ENCODE data around the gene COL6A5. TPM values are rescaled to one million over a fixed set of nuclear protein-coding genes. Genes with fewer than 3 reads are reported as not detected.

Gene COL6A5
- total and polyA plus RNA-seq, 2 donors (not counting 3 experiments of a cell fraction or from before 2014, with no cell fraction given) = not detected

DNA sequence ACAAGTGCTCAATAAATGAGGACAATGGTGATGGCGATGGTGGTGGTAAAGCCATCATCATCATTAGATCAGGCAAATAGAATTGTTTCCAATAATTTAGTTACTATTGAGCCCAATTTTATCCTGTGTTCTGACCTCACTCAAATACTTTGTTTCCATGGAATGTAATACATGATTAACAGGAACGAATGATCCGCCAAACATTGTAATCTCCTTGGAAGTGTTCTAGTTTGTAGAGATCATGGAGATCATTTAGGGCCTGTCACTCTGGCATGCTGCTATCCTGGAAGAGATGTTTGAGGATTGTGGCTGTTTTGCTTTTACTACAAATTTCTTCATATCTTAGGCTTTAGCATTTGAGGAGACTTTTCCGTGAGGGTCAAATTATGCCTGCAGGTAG, 174.3 kb downstream of the COL6A5 start:
- BruUV-seq (replicated peaks) = no TSS peak
- TF ChIP-seq, protein P1, sequence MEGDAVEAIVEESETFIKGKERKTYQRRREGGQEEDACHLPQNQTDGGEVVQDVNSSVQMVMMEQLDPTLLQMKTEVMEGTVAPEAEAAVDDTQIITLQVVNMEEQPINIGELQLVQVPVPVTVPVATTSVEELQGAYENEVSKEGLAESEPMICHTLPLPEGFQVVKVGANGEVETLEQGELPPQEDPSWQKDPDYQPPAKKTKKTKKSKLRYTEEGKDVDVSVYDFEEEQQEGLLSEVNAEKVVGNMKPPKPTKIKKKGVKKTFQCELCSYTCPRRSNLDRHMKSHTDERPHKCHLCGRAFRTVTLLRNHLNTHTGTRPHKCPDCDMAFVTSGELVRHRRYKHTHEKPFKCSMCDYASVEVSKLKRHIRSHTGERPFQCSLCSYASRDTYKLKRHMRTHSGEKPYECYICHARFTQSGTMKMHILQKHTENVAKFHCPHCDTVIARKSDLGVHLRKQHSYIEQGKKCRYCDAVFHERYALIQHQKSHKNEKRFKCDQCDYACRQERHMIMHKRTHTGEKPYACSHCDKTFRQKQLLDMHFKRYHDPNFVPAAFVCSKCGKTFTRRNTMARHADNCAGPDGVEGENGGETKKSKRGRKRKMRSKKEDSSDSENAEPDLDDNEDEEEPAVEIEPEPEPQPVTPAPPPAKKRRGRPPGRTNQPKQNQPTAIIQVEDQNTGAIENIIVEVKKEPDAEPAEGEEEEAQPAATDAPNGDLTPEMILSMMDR (IDR thresholded peaks at IDR 0.05; ENCODE audit: extremely low read depth in 1 of 2, insufficient read depth in 1 of 2, low read depth in 1 of 2, low read length in 2 of 2) = no peak
- TF ChIP-seq, protein P2, sequence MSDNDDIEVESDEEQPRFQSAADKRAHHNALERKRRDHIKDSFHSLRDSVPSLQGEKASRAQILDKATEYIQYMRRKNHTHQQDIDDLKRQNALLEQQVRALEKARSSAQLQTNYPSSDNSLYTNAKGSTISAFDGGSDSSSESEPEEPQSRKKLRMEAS (IDR thresholded peaks at IDR 0.05; ENCODE audit: insufficient read depth, insufficient read length) = no peak
- TF ChIP-seq POLR2AphosphoS5 (IDR thresholded peaks at IDR 0.05; ENCODE audit: insufficient read depth, low read depth, low read length) = no peak
- TF ChIP-seq JUN (IDR thresholded peaks at IDR 0.05; ENCODE audit: borderline replicate concordance, insufficient read depth, insufficient read length, low read depth) = no peak
- no peak for TF ChIP-seq GATA2 (IDR thresholded peaks at IDR 0.05; ENCODE audit: insufficient read depth, insufficient read length, low read depth, low read length)
- no peak for TF ChIP-seq MYC (IDR thresholded peaks at IDR 0.05; ENCODE audit: low read depth, low read length)
- TF ChIP-seq FOS (IDR thresholded peaks at IDR 0.05; ENCODE audit: borderline replicate concordance, insufficient read depth, low read length) = no peak
- TF ChIP-seq POLR2A (IDR thresholded peaks at IDR 0.05; ENCODE audit: low read depth, low read length) = no peak
- TF ChIP-seq EZH2 (IDR thresholded peaks at IDR 0.05; ENCODE audit: borderline replicate concordance, low read depth, low read length, severe bottlenecking) = no peak
- intact Hi-C loops (cut with micrococcal nuclease) (no loop called here), dilution Hi-C loops (cut with MboI; ENCODE audit: extremely low pct_ligation_motif_present, low sequenced_read_pairs) (no loop called here)
- Histone ChIP-seq H3K27ac (ENCODE audit: insufficient read depth, low read depth, low read length) (no peak overlapping the region), H3K9me3 (replicated peaks; ENCODE audit: control insufficient read depth, insufficient read depth, low read length) (no peaks in the 10 kb centered on the region), H4K20me1 (replicated peaks; ENCODE audit: control insufficient read depth, extremely low read depth, insufficient read depth, low read length) (no peaks in the 10 kb centered on the region), H3K4me3 (replicated peaks in 1 of 3; ENCODE audit: insufficient read depth in 1 of 3, low read depth in 1 of 3, low read length in 3 of 3) (no peak overlapping the region), H3K36me3 (ENCODE audit: control insufficient read depth in 2 of 2, extremely low read depth in 1 of 2, insufficient read depth in 2 of 2, low read length in 2 of 2) (no peaks in the 10 kb centered on the region), H3K9ac (replicated peaks; ENCODE audit: extremely low read depth, insufficient read depth, low read length) (no peak overlapping the region), H2AFZ (ENCODE audit: low read depth, low read length) (no peak overlapping the region), H3K9me1 (replicated peaks; ENCODE audit: control insufficient read depth, extremely low read depth, insufficient read depth, low read length) (no peaks in the 10 kb centered on the region), H3K79me2 (ENCODE audit: control insufficient read depth, insufficient read depth, low read length) (no peaks in the 10 kb centered on the region), H3K4me2 (ENCODE audit: insufficient read depth, low read length) (no peak overlapping the region), H3K27me3 (ENCODE audit: control insufficient read depth in 2 of 2, insufficient read depth in 2 of 2, low read length in 2 of 2) (peaks cover 13 to 21% of the 10 kb centered on the region in 2 experiments), H3K4me1 (ENCODE audit: control insufficient read depth, extremely low read depth, insufficient read depth, low read length) (no peaks in the 10 kb centered on the region)
- POLR2A ChIA-PET = no interaction called here
- FAIRE-seq = no peak
- CTCF ChIA-PET = no interaction called here
- no peak for DNase-seq (ENCODE audit: low read depth, low spot score)

Measured in endothelial cell of umbilical vein (primary cell).